IMR-90 (cell line): ENCODE data around the gene CYB5RL.

ENCODE experiments used
- BHLHE40 ChIP-seq: fragments of 150-350 bp; IDR thresholded peaks from 2 replicates; pipeline ENCODE4 v1.6.1; 2016; ENCODE audit warnings: mild to moderate bottlenecking, low read depth, low read length
- CEBPB ChIP-seq: IDR thresholded peaks from 2 replicates; pipeline ENCODE4 v1.6.1; 2012; ENCODE audit warnings: low read depth, low read length, improper control_type of control experiment
- CTCF ChIP-seq: conservative IDR thresholded peaks from 2 replicates; pipeline ENCODE4 v1.5.1; 2012; ENCODE audit warnings: mild to moderate bottlenecking, low read depth, low read length, improper control_type of control experiment
- MAFK ChIP-seq: IDR thresholded peaks from 2 replicates; pipeline ENCODE4 v1.6.1; 2012; ENCODE audit warnings: low read depth, low read length, improper control_type of control experiment
- MAZ ChIP-seq: IDR thresholded peaks from 2 replicates; pipeline ENCODE4 v1.6.1; 2012; ENCODE audit warnings: low read depth, mild to moderate bottlenecking, low read length, improper control_type of control experiment, moderate library complexity, borderline replicate concordance
- MXI1 ChIP-seq: IDR thresholded peaks from 2 replicates; pipeline ENCODE4 v1.6.1; 2012; ENCODE audit warnings: low read depth, mild to moderate bottlenecking, low read length, moderate library complexity, borderline replicate concordance
- POLR2A ChIP-seq: IDR thresholded peaks from 2 replicates; pipeline ENCODE4 v1.6.1; 2012; ENCODE audit warnings: mild to moderate bottlenecking, low read depth, low read length
- RAD21 ChIP-seq: IDR thresholded peaks from 2 replicates; pipeline ENCODE4 v1.6.1; 2012; ENCODE audit warnings: low read length, improper control_type of control experiment
- SMC3 ChIP-seq: fragments of 150-350 bp; IDR thresholded peaks from 2 replicates; pipeline ENCODE4 v1.6.1; 2016; ENCODE audit warnings: low read depth, mild to moderate bottlenecking, antibody characterized with exemption, low read length, moderate library complexity
- TF ChIP-seq, protein P1 (sequence below): fragments of 150-350 bp; IDR thresholded peaks from 2 replicates; pipeline ENCODE4 v1.6.1; 2017; ENCODE audit warnings: mild to moderate bottlenecking, antibody characterized with exemption, low read length, low read depth
- TF ChIP-seq, protein P2 (sequence below): fragments of 150-350 bp; IDR thresholded peaks from 2 replicates; pipeline ENCODE4 v1.6.1; 2016; ENCODE audit warnings: low read depth, mild to moderate bottlenecking, low read length, moderate library complexity, borderline replicate concordance

- TF ChIP-seq MAZ (no peak), CTCF (no peak), SMC3 (no peak), BHLHE40 (no peak), POLR2A (no peak), MAFK (no peak), CEBPB (no peak), MXI1 (no peak), RAD21 (no peak)
- TF ChIP-seq, protein P1, sequence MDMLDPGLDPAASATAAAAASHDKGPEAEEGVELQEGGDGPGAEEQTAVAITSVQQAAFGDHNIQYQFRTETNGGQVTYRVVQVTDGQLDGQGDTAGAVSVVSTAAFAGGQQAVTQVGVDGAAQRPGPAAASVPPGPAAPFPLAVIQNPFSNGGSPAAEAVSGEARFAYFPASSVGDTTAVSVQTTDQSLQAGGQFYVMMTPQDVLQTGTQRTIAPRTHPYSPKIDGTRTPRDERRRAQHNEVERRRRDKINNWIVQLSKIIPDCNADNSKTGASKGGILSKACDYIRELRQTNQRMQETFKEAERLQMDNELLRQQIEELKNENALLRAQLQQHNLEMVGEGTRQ, result no peak
- TF ChIP-seq, protein P2, sequence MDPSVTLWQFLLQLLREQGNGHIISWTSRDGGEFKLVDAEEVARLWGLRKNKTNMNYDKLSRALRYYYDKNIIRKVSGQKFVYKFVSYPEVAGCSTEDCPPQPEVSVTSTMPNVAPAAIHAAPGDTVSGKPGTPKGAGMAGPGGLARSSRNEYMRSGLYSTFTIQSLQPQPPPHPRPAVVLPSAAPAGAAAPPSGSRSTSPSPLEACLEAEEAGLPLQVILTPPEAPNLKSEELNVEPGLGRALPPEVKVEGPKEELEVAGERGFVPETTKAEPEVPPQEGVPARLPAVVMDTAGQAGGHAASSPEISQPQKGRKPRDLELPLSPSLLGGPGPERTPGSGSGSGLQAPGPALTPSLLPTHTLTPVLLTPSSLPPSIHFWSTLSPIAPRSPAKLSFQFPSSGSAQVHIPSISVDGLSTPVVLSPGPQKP, result no peak
Observed at GRCh38 chr1:54241364-54241763, 41.5 kb upstream of the CYB5RL start.
